HG02943 (cell line): ENCODE measurements around the gene WFDC8.

Experiments
- ATAC-seq: cut with Tn5 transposase; IDR thresholded peaks from one replicate; pipeline ENCODE4 v1.9.1; 2021; ENCODE audit warnings: mild to moderate bottlenecking, low read depth, moderate library complexity; ENCODE audit not compliant: unreplicated experiment

Gene WFDC8

DNA sequence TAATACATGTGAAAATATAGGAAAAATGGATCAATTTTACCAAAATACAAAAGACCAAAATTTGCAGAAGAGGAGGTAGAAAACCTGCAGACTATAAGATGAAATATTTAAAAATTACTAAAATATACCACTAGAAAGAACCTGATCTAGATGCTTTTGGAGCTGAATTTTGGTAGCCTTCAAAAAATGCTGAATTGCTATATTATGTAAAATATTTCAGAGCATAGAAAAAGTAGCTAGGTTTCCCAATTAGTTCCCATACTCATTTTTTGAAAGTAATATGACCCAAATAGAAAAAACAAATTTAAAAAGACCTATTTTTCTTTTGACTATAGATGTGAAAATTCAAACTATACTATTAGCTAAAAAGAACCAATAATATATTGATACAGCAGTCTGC lies 28.3 kb downstream of the WFDC8 start:
- ATAC-seq: no peak

DNA sequence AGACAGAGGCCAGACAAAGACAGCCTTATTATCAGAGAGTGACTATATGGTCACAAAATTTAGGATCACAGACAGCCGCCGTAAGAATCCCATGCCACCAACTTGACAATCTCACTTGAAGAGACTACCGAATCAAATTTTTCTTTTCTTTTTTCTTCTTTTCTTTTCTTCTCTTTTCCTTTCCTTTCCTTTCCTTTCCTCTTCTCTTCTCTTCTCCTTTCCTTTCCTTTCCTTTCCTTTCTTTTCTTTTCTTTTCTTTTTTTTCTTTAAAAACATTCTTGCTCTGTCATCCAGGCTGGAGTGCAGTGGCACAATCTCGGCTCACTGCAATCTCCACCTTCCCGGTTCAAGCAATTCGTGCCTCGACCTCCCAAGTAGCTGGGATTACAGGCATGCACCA lies 30.7 kb downstream of the WFDC8 start:
- ATAC-seq: no peak

DNA sequence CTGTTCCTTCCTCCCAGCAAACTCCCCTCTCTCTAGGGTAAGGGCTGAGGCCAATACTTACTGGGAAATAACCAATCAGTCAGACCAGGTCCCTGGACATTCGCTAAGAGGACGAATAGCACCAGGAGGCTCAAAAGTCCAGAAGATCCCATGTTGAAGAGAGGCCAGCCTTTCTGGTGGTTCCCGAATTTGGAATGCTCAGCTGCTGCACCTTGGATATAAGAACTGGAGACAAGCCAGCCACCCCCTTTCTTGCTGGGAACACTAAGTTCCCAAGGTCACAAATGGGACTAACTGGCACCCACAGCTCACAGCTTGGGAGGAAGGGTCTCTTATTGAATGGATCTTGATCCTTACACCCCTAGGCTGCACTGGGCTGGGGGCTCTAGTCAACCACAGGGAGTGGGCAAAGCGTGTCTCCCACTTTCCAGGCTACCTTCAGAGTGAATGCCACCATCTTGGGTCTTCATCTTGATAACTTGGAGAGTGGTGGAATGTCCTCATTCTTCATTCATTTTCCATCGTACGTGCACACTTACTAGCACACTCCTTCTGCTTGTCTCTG lies 31.8 kb downstream of the WFDC8 start, which contains the start of gene EPPIN:
Gene EPPIN (minus strand): TSS at position 196 of the 565 bp plus-strand sequence. CDS start 44 bp downstream, at position 152.
- ATAC-seq: no peak

DNA sequence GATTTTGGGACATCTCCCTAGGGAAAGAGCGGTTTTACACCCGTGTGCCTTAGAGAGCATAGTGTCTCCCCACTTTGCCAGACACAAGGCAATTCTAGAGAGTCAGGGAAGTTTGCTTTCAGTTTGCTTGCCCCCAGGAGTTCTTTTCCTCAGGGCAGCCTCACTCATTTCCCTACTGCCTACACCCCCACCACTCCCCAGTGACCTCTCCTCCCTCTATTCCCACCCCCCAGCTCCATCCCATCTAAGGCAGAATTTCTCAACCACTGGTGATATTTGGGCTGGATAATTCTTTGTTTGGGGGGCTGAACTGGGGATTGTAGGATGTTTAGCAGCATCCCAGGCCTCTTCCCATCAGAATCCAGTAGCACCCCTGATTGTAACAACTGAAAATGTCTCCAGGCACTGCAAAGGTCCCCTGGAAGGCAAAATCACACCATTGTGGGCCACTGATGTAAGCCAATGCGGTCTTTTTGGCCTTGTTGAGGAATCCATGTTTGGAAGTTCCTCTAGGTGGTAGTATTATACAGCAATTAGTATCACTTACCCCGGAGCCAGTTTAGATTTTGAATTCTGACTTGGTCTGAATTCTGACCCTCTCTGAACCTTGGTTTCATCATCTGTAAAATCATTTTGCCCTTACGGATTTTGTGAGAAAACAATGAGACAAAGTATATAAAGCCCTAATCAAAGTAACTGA lies 33.2 kb downstream of the WFDC8 start:
- no peak for ATAC-seq

DNA sequence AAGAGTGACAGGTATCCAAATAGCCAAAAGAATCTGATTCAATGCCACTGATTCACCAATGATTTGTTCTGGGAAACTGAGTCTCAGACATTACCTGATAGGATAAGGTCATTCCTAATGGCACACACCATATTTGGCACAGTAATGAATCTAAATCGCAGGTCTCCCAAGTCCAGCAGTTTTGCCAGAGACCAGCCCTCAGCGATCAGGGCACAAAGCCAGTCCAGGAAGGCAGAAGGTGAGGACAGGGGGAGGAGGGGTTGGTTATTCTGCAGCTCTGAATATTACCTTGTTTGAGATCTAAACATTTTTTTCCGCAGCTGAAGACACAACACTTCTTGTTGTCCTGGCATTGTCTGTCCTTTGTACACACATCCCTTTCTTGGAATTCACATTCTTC lies 33.7 kb downstream of the WFDC8 start:
- no peak for ATAC-seq

DNA sequence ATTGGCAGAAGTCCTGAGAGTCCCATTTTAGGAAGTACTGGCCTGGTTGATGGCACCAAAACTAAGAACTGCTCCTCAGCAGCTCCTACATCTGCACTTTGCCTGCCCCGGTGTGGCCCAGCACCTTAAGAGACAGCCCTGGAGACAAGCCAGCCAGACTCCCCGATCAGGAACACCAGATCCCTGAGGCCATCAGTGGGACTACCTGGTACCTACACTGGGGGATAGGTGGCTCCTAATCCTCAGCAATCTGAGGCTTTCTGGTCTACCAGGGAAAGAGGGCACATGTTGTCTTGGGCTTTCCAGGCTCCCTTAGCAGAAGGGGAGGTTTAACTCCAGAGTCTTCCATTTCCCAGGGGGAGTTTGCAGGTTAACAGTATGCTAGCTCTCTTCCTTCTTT lies 39.7 kb downstream of the WFDC8 start, which contains the start of gene WFDC6:
Gene WFDC6 (minus strand): TSS at position 101 of the 400 bp plus-strand sequence. CDS start 75 bp downstream, at position 26.
- ATAC-seq: no peak

DNA sequence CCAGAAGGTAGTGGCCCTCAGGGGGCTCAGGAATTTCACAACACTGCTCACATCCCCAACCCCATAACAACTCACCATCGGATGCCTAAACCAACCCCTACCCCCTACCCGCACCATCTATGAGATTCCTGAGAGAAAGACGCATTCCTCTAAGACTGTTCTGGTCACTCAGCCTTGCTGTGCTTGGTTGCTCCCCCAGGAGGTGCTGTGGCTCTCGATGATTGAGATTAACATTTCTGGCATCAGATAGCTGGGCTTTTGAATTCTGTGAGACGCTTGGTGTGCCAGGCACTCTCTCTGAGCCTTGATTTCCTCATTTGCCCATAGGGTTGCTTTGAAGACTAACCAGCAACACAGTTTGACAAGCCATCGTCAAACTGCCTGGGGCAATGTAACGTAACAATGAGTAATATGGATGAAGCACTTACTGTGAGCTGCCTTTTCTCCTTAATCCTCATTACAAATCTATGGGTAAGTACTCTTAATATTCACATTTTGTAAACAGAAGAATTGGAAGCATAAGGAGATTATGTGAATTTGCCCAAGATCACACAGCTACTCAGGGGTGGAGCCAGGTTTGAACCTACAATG lies 40.8 kb downstream of the WFDC8 start:
- ATAC-seq: no peak

DNA sequence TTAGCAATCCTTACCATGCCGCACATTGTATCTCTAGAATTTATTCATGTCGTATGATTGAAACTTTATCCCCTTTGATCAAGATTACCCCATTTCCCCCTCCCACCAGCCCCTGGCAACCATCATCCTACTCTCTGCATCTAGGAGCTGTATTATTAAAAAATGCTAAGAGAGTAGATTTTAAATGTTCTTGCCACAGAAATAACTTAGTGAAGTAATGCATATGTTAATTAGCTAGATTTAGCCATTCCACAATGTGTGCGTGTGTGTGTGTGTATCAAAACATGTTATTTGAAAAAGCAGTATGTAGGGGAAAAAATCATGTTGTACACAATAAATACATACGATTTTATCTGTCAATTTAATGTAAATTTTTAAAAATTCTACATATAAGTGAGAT lies 51.8 kb downstream of the WFDC8 start:
- no peak for ATAC-seq

DNA sequence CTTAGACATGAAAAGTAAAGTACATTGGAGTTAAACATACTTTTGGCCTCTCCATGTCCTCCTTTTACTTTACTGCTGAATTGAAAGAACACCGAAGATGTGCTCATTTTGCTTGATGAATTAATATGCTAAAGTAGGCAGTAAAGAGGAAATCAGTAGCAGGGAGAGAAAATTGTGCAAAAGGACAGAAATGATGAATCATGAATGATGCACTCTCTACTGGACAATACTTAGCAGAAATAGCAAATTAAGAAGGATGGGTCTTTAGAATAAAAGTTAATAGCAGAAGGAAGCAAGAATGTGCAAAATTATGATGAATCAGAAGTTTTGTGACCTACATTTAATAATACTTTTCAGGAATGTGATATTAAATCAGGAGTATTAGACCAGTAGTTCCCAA lies 55.3 kb downstream of the WFDC8 start:
- ATAC-seq: no peak

DNA sequence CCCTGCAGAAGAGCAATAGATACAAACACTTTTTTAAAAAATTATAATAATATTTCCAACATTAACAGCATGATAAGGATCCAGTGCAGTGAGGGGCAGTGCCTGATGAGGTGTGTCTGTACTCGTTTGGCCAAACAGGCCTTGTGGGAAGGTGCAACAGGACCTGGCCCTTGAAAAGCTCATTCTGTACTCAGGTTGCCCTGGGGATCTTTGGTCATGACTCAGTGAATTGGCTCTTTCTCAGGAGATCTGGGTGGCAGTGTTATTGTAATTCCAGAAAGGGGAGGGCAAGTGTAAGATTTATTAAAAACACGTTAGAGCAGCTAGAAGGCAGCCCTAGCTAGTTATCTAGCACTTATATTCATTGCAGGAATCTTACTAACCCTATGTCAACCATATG lies 60.8 kb downstream of the WFDC8 start:
- ATAC-seq: no peak

DNA sequence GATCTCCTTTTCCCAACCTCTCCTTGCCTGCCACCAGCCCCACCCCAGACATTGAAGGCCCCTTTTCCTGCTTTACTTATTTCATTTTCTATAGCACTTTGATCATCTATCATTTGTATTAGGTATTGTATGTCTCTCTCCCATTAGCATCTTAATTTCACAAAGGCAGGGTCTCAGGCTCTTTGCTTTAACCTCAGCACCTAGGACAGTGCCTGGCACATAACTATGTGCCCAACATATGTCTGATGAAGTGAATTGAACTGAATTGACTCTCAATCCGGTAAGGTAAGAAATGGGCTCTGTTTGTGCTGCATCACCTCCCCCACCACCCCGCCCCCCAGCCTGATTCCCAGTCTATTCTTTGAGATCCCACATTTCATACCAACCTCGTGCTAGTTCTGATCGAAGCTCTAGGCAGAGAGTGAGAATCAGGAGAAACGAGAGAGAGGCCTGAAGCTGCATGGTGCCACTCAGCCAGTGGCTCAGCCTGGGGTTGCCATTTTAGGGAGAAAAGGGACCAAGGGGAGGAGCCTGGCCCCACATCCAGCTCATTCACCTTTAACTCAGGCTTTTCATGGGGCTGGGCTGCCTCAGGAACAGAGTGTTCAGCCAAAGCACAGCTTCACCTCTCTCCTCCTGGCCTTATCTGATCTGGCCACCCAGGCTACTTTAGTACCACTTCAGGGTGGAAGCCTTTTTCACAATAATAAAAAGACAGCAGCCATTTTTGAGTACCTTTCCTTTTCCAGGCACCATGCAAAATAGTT lies 63.8 kb downstream of the WFDC8 start, which contains the start of gene SPINT3:
Gene SPINT3 (minus strand): TSS at position 476 of the 767 bp plus-strand sequence. CDS start 14 bp downstream, at position 462.
- no peak for ATAC-seq

DNA sequence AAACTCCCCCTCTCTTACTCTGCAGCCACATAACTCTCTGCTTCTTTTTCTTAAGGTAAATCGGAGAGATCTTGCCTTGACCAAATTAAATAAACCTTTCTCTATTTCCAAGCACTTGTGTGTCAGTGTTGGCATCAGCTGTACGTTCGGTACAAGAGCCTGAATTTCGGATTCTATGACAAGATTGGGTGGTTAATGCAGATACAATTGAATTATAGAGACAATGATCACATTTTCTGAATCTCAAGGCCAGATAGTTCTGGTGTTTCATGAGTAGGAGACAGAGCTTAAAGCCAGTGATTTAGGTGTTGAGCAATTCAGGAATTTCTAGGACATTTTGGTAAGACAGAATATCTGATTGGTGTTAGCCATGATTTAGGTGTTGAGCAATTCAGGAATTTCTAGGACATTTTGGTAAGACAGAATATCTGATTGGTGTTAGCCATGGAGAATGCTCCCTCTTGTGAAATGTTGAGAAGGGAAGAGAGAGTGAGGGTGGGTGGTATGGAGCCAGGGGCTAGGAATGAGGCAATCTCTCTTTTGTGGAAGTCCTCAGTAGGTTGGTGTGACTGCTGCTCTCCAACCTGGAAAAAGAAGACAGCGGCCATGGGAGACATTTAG lies 68.7 kb downstream of the WFDC8 start:
- ATAC-seq: no peak

DNA sequence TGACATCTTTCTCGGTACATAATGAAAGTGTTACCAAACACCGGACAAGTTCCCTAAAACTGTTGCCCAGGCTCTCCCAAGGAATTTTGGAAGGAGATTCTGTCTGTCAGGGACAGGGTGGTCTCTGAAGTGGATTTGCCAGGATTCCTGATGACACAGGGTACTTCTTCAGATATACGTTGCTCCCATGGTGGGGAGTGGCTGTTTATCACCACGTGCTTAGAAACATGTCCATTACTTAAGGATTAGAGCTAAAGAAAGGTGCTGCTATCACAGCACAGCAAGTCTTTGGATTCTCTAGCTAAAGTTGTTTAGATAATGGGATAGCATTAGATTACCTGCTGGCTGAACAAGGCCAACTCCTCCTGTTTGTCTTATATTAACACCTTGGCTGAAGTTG lies 70.0 kb downstream of the WFDC8 start:
- ATAC-seq: no peak

DNA sequence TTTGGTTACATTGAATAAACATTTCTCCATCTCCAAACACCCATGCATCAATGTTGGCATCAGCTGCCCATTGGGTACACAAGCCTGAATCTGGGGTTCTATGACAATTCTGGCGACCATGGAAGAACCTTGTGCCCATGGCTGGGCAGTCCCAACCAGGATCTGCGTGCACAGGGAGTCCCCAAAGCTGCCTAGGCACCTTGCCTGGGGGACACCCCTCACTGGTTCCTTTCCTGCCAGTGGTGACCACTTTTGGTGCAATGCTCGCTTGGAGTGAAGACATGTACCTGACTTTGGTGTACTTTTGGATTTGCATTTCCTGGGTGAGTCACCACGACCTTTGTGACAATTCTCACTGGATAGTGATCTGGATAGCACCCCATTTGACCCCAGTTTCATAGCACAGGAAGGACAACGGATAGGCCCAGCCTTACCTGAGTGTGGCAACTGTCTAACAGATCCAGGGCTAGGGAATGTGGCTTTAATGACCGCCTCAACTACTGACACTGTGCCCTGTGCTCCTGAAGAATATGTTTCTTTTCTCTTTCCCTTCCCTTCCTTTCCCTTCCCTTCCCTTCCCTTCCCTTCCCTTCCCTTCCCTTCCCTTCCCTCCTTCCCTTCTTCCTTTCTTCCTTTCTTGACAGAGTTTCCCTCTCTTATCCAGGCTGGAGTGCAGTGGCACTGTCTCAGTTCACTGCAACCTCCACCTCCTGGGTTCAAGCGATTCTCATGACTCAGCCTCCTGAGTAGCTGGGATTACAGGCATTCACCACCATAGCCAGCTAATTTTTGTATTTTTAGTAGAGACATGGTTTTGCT lies 70.8 kb downstream of the WFDC8 start:
- no peak for ATAC-seq

DNA sequence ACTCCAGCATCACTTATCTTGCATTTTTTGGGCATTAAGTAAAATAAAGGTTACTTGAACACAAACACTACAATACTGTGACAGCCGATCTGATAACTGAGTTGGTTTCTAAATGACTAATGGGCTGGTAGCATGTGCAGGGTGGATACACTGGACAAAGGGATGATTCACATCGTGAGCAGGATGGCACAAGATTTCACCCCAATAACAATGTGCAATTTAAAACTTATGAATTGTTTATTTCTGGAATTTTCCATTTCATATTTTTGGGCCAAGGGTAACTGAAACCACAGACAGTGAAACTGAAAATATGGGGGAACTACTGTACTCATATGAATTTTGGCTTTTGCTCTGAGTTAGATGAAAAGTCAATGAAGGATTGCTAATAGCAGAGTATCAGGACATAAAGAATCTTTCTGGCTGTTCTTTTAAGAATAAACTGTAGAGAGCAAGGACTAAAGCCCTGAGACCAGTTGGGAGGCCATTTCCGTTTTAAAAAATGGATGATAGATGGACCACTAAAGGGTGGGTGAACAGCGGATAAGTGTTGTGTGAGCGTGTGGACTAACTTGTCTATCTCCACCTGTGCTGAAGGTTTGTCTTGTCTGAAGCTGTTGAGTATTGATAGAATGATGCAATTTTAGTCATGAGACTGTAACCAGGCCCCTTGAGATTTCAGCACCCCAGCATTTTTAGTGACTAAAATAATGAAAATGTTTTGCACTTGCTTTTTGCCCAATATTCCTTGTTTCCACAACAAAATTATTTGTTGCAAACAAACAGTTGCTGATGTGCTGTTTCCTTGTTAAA lies 71.9 kb downstream of the WFDC8 start:
- ATAC-seq: no peak

DNA sequence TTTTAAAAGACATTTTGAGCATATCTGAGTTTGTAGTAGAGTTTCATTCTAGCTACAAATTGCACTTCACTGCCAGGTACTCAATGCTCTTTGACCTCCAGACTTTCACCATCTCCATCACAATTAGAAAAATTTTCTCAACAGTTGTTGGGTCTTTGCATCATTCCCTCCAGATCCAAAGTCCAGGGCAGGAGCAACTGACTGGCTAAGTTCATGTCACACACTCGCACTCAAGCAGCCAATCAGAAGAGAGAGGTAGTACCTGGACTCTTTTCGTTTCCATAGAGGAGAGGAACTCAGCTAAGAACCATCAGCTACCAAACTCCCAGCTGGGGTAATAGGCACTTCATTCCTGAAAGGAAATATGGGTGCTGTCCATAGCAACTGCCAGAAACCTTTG lies 72.7 kb downstream of the WFDC8 start:
- no peak for ATAC-seq

DNA sequence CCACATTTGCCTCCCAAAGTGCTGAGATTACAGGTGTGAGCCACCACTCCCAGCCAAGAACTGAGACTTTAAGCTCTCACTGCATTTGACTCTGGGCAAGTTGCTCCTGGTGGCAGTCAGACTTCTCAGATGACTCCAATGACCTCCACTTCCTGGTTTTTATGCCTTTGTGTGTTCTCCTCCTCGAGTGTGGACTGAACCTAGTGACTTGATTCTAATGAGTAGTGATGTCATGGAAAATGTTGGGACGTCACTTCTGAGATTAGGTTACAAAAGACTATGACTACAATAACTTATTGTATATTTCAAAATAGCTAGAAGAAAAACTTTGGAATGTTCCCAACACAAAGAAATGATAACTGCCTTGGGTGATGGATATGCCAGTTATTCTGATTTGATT lies 75.7 kb downstream of the WFDC8 start:
- no peak for ATAC-seq

DNA sequence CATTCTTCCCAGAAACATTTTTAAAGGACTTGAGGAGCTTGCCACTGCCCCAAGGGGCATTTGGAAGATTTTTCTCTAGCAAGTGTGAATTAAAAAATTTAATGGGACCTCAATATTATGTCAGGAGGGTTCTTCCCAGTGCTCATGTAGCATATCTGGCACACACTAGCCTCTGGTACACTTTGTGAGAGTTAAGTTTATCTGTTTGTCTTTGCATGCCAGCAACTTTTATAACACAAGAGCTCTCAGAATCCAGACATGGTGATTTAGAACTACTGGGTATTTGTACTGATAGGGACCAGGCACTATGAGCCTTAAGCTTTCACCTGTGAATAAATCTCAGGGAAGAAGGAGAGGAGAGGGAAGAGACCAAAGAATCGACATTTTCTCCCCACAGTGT lies 76.5 kb downstream of the WFDC8 start:
- no peak for ATAC-seq
